A549 (cell line): Measurements from ENCODE around the gene PLCB3.

ENCODE experiments used
- CEBPB ChIP-seq, 2 experiments: fragments of >200 bp in 1 of 2; sonication (Bioruptor Twin) in 1 of 2; formaldehyde crosslinking in 1 of 2; IDR thresholded peaks; 2 replicates each; pipeline ENCODE4 v1.6.1; 2012 to 2016
- CHD2 ChIP-seq: fragments of 150-350 bp; IDR thresholded peaks from 2 replicates; pipeline ENCODE4 v1.6.1; 2014; ENCODE audit warnings: low read length; ENCODE audit not compliant: partially characterized antibody
- HDAC2 ChIP-seq: fragments of 200-600 bp; sonication (generic); IDR thresholded peaks from 2 replicates; pipeline ENCODE4 v1.6.1; 2016
- JUN ChIP-seq, 2 experiments: fragments of >200 bp; sonication (Bioruptor Twin); formaldehyde crosslinking; IDR thresholded peaks; 2 replicates in 1 of 2; 3 replicates in 1 of 2; pipeline ENCODE4 v1.6.1; 2016 to 2017
- POLR2A ChIP-seq: IDR thresholded peaks from 2 replicates; pipeline ENCODE4 v1.6.1; 2012; ENCODE audit warnings: mild to moderate bottlenecking, low read length
- POLR2AphosphoS2 ChIP-seq: conservative IDR thresholded peaks from 2 replicates; pipeline ENCODE4 v1.6.1; 2012; ENCODE audit warnings: low read length, improper control_type of control experiment, inconsistent platforms
- RFX5 ChIP-seq: fragments of 450-650 bp; IDR thresholded peaks from 2 replicates; pipeline ENCODE4 v1.7.1; 2014; ENCODE audit warnings: antibody characterized with exemption, mild to moderate bottlenecking, moderate library complexity
- RNF2 ChIP-seq: fragments of 200-600 bp; sonication (generic); IDR thresholded peaks from 2 replicates; pipeline ENCODE4 v1.6.1; 2016; ENCODE audit warnings: low read depth, mild to moderate bottlenecking, antibody characterized with exemption, moderate library complexity, borderline replicate concordance
- SMC3 ChIP-seq: fragments of >200 bp; sonication (Bioruptor Twin); formaldehyde crosslinking; IDR thresholded peaks from 3 replicates; pipeline ENCODE4 v1.6.1; 2018; ENCODE audit warnings: inconsistent platforms
- TP53 ChIP-seq: fragments of 250-450 bp; sonication (Bioruptor Pico); IDR thresholded peaks from 2 replicates; pipeline ENCODE4 v1.5.0; 2021; ENCODE audit warnings: mild to moderate bottlenecking, moderate library complexity
- TF ChIP-seq, protein P1 (sequence below): IDR thresholded peaks from 2 replicates; pipeline ENCODE4 v1.6.1; 2012
- TF ChIP-seq, protein P2 (sequence below): fragments of 200-600 bp; sonication (generic); IDR thresholded peaks from 2 replicates; pipeline ENCODE4 v1.6.1; 2016; ENCODE audit warnings: antibody characterized with exemption, mild to moderate bottlenecking, moderate library complexity
- TF ChIP-seq, protein P3 (sequence below): fragments of >200 bp; sonication (Bioruptor Twin); formaldehyde crosslinking; IDR thresholded peaks from 3 replicates; pipeline ENCODE4 v1.5.1; 2016
- TF ChIP-seq, protein P4 (sequence below): fragments of 450-650 bp; IDR thresholded peaks from 2 replicates; pipeline ENCODE4 v1.6.1; 2014; ENCODE audit warnings: antibody characterized with exemption

DNA sequence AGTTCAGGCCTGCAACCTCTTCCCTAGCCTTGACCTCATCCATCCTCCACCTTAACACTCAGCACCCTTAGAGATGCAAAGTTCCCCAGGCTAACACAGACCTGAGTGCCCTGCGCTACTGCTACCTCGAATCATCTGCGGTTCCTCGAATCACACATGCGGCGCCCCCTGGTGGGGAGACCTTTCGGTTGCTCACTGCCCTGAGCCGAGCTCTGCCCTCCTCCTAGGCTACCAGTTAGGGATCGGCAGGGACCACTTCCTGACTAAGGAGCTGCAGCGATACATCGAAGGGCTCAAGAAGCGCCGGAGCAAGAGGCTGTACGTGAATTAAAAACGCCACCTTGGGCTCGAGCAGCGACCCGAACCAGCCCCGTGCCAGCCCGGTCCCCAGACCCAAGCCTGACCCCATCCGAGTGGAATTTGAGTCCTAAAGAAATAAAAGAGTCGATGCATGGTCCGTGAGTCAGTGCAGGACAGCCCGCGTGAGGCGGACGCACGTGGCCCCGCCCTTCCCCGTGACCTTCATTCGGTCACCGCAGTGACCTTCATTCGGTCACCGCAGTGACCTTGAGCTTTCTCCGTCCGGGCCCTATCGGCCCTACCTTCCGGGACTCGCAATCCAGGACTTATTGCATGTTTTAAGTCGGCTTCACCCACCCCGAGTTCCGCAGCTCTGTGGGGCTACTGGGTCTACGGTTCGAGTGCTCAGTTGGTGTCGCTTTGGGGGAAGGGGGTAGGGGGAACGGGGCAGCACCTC, 53.2 kb downstream of the PLCB3 start:
- peak; percentile 67; the same call in 2 of the 3 replicates for TF ChIP-seq SMC3
- TF ChIP-seq, protein P1, sequence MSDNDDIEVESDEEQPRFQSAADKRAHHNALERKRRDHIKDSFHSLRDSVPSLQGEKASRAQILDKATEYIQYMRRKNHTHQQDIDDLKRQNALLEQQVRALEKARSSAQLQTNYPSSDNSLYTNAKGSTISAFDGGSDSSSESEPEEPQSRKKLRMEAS: peak; percentile 87
- TF ChIP-seq POLR2AphosphoS2: no peak
- 0 out of 5 replicates have a peak, but pooled peaks have one; percentile 35 to 55 for TF ChIP-seq JUN (IDR thresholded peaks at IDR 0.05)
- TF ChIP-seq, protein P2, sequence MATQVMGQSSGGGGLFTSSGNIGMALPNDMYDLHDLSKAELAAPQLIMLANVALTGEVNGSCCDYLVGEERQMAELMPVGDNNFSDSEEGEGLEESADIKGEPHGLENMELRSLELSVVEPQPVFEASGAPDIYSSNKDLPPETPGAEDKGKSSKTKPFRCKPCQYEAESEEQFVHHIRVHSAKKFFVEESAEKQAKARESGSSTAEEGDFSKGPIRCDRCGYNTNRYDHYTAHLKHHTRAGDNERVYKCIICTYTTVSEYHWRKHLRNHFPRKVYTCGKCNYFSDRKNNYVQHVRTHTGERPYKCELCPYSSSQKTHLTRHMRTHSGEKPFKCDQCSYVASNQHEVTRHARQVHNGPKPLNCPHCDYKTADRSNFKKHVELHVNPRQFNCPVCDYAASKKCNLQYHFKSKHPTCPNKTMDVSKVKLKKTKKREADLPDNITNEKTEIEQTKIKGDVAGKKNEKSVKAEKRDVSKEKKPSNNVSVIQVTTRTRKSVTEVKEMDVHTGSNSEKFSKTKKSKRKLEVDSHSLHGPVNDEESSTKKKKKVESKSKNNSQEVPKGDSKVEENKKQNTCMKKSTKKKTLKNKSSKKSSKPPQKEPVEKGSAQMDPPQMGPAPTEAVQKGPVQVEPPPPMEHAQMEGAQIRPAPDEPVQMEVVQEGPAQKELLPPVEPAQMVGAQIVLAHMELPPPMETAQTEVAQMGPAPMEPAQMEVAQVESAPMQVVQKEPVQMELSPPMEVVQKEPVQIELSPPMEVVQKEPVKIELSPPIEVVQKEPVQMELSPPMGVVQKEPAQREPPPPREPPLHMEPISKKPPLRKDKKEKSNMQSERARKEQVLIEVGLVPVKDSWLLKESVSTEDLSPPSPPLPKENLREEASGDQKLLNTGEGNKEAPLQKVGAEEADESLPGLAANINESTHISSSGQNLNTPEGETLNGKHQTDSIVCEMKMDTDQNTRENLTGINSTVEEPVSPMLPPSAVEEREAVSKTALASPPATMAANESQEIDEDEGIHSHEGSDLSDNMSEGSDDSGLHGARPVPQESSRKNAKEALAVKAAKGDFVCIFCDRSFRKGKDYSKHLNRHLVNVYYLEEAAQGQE: no peak
- TF ChIP-seq, protein P3, sequence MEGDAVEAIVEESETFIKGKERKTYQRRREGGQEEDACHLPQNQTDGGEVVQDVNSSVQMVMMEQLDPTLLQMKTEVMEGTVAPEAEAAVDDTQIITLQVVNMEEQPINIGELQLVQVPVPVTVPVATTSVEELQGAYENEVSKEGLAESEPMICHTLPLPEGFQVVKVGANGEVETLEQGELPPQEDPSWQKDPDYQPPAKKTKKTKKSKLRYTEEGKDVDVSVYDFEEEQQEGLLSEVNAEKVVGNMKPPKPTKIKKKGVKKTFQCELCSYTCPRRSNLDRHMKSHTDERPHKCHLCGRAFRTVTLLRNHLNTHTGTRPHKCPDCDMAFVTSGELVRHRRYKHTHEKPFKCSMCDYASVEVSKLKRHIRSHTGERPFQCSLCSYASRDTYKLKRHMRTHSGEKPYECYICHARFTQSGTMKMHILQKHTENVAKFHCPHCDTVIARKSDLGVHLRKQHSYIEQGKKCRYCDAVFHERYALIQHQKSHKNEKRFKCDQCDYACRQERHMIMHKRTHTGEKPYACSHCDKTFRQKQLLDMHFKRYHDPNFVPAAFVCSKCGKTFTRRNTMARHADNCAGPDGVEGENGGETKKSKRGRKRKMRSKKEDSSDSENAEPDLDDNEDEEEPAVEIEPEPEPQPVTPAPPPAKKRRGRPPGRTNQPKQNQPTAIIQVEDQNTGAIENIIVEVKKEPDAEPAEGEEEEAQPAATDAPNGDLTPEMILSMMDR: peak; percentile 88
- TF ChIP-seq, protein P4, sequence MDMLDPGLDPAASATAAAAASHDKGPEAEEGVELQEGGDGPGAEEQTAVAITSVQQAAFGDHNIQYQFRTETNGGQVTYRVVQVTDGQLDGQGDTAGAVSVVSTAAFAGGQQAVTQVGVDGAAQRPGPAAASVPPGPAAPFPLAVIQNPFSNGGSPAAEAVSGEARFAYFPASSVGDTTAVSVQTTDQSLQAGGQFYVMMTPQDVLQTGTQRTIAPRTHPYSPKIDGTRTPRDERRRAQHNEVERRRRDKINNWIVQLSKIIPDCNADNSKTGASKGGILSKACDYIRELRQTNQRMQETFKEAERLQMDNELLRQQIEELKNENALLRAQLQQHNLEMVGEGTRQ: peak; percentile 67
- no peak for TF ChIP-seq RFX5
- no peak for TF ChIP-seq TP53
- no peak for TF ChIP-seq CHD2
- TF ChIP-seq HDAC2: no peak
- no peak for TF ChIP-seq CEBPB (IDR thresholded peaks at IDR 0.05)
- peak; percentile 42; the same call in 1 of the 2 replicates for TF ChIP-seq POLR2A
- no peak for TF ChIP-seq RNF2
